ENCODE data around the gene KRT76.

Gene KRT76

DNA sequence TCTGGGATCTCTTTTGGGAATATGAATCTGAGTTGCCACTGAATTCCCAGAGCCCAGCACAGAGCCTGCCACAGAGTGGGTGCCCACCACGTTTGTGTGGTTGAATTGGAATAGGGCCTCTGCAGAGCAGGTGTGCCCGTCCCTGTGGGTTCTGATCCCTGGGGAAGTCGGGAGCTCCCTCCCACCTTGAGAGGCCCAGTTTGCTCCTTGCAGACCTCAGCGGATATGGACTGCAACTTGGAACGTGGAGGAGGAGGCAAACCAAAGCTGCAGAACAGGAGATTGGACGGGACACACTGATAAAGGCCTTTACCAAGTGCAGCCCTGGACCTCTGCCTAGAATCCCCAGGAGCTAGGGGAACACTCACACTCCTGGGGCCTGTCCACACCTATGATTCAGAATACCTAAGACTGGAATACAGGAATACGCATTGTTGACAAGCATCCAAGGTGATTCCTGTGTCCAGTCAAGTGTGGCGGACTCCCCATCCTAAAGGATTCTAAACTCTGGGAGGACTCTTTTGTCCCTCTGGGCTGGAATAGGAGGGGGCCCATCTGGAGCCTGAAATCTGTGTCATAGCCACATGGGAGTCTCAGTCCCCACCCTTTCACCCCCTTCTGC, 2.4 kb downstream of the KRT76 start:
- H3K36me3 ChIP-seq (ENCODE audit: control insufficient read depth, insufficient read depth, low read length): no peaks in the 10 kb centered on the region
- H3K27ac ChIP-seq (ENCODE audit: low read depth, low read length, severe bottlenecking): no peak overlapping the region
- WGBS, 2 experiments (ENCODE audit: insufficient coverage in 2 of 2): 76 to 82% methylated on average over 8 of the region's 8 CpGs
- H3K4me1 ChIP-seq (ENCODE audit: control insufficient read depth, insufficient read depth, low read length, poor library complexity, severe bottlenecking): no peaks in the 10 kb centered on the region
- no peak overlapping the region for H3K4me3 ChIP-seq (ENCODE audit: extremely low read depth, insufficient read depth, low read length, poor library complexity, severe bottlenecking)
- H3K9me3 ChIP-seq (ENCODE audit: control insufficient read depth, low read length): no peaks in the 10 kb centered on the region

DNA sequence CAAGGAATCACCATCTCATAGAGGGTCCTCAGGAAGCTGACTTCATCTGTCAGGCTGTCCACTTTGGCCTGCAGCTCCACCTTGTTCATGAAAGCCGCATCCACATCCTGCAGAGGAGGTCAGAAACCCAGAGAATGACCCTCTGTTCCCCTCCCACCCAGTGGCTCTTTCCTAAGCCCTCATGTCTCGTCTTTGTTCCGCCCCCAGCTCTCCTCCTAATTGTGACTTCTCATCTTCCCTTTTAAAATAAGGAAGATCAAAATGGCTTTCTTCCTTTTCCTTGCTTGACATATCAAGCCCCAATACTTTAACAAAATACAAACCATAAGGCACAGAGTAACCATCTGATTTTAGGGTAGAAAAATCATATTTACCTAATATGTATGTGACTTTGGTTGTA, 4.4 kb downstream of the KRT76 start:
- peaks cover 5% of the 10 kb centered on the region for H3K4me1 ChIP-seq (ENCODE audit: control insufficient read depth, insufficient read depth, low read length, poor library complexity, severe bottlenecking)
- no peaks in the 10 kb centered on the region for H3K36me3 ChIP-seq (ENCODE audit: control insufficient read depth, insufficient read depth, low read length)
- no peak overlapping the region for H3K27ac ChIP-seq (ENCODE audit: low read depth, low read length, severe bottlenecking)
- H3K9me3 ChIP-seq (ENCODE audit: control insufficient read depth, low read length): no peaks in the 10 kb centered on the region
- no peak overlapping the region for H3K4me3 ChIP-seq (ENCODE audit: extremely low read depth, insufficient read depth, low read length, poor library complexity, severe bottlenecking)
- 50 to 90% methylated on average over 2 to 3 of the region's 3 CpGs for WGBS, 2 experiments (ENCODE audit: insufficient coverage in 2 of 2)

DNA sequence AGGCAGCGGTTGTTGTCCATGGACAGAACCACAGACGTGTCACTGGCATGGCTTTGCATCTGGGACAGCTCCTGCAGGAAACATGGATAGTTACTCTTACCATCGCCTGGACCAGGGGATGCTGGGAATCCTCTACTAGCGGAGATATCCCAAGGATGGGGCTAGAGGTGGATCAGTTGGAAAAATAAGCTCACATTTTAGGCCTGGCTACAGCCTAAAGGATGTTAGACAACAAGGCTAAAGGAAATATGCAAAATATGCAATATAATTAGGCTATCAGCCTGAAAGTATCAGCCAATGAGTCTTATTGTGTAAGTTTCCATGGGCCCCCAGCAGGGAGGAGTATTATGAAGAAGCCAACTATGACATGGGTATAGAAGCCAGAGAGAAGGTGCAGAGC, 5.0 kb downstream of the KRT76 start:
- H3K4me3 ChIP-seq (ENCODE audit: extremely low read depth, insufficient read depth, low read length, poor library complexity, severe bottlenecking): no peak overlapping the region

DNA sequence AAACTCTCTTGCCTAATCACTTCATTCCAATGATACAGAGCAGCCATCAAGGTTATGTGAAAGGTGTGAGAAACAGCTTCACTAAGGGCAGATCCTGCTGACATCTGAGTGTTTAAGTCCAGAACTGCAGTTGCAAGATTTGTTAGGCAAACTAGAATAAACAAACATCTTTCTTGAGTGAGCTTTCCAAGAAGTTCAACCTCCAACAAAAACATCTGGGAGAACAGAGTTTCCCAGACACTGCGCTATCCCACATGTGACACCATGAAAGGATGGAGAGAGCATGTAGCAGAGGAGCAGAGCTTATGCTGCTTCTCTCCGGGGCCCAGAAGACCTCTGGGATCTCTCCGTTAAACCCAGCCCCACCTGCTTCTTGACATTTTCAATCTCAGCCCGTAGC, 5.6 kb downstream of the KRT76 start:
- no peaks in the 10 kb centered on the region for H3K36me3 ChIP-seq (ENCODE audit: control insufficient read depth, insufficient read depth, low read length)
- 74 to 82% methylated on average over 3 to 4 of the region's 4 CpGs for WGBS, 2 experiments (ENCODE audit: insufficient coverage in 2 of 2)
- H3K4me3 ChIP-seq (ENCODE audit: extremely low read depth, insufficient read depth, low read length, poor library complexity, severe bottlenecking): no peak overlapping the region
- peaks cover 5% of the 10 kb centered on the region for H3K4me1 ChIP-seq (ENCODE audit: control insufficient read depth, insufficient read depth, low read length, poor library complexity, severe bottlenecking)
- H3K27ac ChIP-seq (ENCODE audit: low read depth, low read length, severe bottlenecking): no peak overlapping the region
- no peaks in the 10 kb centered on the region for H3K9me3 ChIP-seq (ENCODE audit: control insufficient read depth, low read length)

More for the DNA sequence above, 5.0 kb downstream of the KRT76 start:
- Histone ChIP-seq H3K4me1 (ENCODE audit: control insufficient read depth, insufficient read depth, low read length, poor library complexity, severe bottlenecking) (peaks cover 5% of the 10 kb centered on the region), H3K27ac (ENCODE audit: low read depth, low read length, severe bottlenecking) (no peak overlapping the region), H3K36me3 (ENCODE audit: control insufficient read depth, insufficient read depth, low read length) (no peaks in the 10 kb centered on the region), H3K9me3 (ENCODE audit: control insufficient read depth, low read length) (no peaks in the 10 kb centered on the region)
- WGBS, 2 experiments (ENCODE audit: insufficient coverage in 2 of 2): 91 to 95% methylated on average over 4 of the region's 4 CpGs

DNA sequence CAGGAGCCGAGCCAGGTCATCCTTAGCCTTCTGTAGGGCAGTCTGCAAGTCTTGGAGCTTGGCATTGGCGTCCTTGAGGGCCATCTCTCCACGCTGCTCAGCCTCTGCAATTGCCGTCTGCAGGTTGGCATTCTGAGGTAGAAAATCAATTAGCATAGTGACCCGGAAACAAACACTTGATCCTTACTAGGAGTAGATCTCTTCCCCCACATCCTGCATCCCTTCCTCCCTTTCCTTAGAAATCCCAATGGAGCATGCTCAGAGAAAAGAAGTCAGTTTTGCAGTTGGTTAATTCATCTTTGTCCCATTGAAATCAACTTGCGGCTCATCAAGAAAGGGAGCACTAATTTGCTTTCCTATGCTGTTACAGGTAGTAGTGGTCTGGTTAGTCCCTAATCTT, 6.1 kb downstream of the KRT76 start:
- Histone ChIP-seq H3K27ac (ENCODE audit: low read depth, low read length, severe bottlenecking) (no peak overlapping the region), H3K4me1 (ENCODE audit: control insufficient read depth, insufficient read depth, low read length, poor library complexity, severe bottlenecking) (peaks cover 5% of the 10 kb centered on the region), H3K4me3 (ENCODE audit: extremely low read depth, insufficient read depth, low read length, poor library complexity, severe bottlenecking) (no peak overlapping the region), H3K36me3 (ENCODE audit: control insufficient read depth, insufficient read depth, low read length) (no peaks in the 10 kb centered on the region), H3K9me3 (ENCODE audit: control insufficient read depth, low read length) (no peaks in the 10 kb centered on the region)
- WGBS, 2 experiments (ENCODE audit: insufficient coverage in 2 of 2): 86 to 100% methylated on average over 2 to 6 of the region's 6 CpGs

DNA sequence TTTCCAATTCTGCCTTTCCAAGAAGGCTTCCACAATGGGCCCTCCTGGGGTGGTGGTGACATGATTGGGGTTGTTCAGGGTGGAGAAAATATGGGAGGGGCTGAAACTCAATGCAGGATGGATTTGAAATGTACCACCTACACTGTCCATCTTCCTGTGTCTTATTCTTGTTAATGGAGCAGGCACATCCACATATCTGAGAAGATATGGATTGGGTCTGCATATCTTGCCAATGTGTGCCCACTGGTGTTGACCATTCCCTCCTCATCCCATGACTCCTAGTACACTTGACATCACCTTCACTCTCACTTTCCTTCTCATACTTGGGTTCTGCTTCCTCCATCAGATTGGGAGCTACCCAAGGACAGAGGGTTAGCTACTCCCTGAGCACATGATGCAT, 7.2 kb downstream of the KRT76 start:
- Histone ChIP-seq H3K36me3 (ENCODE audit: control insufficient read depth, insufficient read depth, low read length) (no peaks in the 10 kb centered on the region), H3K4me3 (ENCODE audit: extremely low read depth, insufficient read depth, low read length, poor library complexity, severe bottlenecking) (no peak overlapping the region), H3K27ac (ENCODE audit: low read depth, low read length, severe bottlenecking) (no peak overlapping the region), H3K9me3 (ENCODE audit: control insufficient read depth, low read length) (no peaks in the 10 kb centered on the region), H3K4me1 (ENCODE audit: control insufficient read depth, insufficient read depth, low read length, poor library complexity, severe bottlenecking) (peaks cover 5% of the 10 kb centered on the region)

DNA sequence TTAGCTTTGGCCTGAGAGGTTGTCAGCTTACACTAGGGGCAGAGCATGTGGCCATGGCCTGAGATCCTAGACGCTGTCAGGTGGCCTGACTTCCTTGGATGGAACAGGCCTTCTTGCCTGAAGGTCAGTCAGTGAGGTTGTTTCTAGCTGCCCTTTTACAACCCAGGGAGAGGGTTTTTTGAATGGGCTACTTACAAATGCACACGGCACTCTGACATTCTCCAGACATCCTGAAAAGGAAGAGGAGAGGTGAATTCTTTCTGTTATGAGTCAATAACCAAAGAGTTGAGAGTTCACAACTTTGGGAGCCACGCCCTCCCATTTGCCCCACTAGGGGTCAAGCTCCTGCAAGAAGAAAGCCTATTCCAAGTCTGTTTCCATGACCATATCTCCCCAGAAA, 7.8 kb downstream of the KRT76 start:
- Histone ChIP-seq H3K36me3 (ENCODE audit: control insufficient read depth, insufficient read depth, low read length) (no peaks in the 10 kb centered on the region), H3K4me1 (ENCODE audit: control insufficient read depth, insufficient read depth, low read length, poor library complexity, severe bottlenecking) (peaks cover 5% of the 10 kb centered on the region), H3K9me3 (ENCODE audit: control insufficient read depth, low read length) (no peaks in the 10 kb centered on the region), H3K4me3 (ENCODE audit: extremely low read depth, insufficient read depth, low read length, poor library complexity, severe bottlenecking) (no peak overlapping the region), H3K27ac (ENCODE audit: low read depth, low read length, severe bottlenecking) (no peak overlapping the region)
- 71 to 93% methylated on average over 1 to 2 of the region's 3 CpGs for WGBS, 2 experiments (ENCODE audit: insufficient coverage in 2 of 2)

DNA sequence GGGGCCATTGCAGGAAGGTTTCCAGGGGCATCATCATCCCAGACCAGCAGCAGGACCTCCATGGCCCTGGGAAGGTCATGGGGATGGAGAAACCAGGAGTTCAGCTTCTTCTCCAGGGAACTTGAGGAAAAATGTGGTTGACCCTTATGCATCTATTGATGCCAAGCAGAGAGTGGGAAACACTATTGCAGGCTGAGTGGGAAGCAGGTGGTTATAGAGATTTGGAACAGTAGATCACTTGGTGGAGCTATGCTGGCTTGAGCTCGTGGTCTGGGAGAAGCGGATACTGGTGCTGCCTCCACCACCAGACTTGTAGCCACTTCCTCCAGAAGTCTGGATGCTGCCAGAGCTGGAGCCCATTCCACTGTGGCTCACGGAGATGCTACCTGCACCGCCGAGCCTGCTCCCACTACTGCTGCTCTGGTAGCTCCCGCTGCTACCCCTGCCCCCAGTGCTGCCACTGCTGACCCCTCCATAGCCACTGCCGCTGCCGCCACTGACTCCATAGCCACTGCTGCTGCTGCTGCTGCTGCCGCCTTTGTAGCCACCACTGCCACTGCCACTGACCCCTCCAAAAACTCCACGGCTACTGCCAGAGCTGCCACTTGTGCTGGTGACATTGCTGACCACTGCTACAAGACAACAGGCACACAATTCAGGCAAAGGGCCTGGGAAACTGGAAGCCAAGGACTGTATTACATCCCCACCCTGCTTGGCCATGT, 8.5 kb downstream of the KRT76 start:
- WGBS, 2 experiments (ENCODE audit: insufficient coverage in 2 of 2): 90 to 91% methylated on average over 10 of the region's 10 CpGs
- no peak overlapping the region for H3K4me3 ChIP-seq (ENCODE audit: extremely low read depth, insufficient read depth, low read length, poor library complexity, severe bottlenecking)

DNA sequence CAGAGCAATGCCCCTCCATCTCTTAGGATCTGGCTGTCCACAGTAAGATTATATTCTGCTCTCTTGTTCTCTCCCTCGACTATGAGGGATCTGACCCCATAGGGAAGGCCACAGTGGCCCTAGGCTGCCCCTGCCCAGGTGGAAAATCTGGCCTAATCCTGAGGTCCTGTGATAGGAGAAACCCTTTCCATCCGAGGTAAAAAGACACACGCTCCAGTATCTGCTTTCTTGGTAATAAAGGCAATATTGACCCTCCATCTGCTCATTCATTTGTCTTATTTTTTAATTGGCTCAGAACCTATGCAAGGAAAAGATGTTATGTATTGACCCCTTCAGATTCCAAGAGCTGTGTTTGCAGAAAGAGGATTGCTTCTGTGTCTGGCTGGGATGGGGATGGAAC, 9.7 kb downstream of the KRT76 start:
- no peak overlapping the region for H3K27ac ChIP-seq (ENCODE audit: low read depth, low read length, severe bottlenecking)
- H3K4me1 ChIP-seq (ENCODE audit: control insufficient read depth, insufficient read depth, low read length, poor library complexity, severe bottlenecking): peaks cover 5% of the 10 kb centered on the region
- peaks cover under 1% of the 10 kb centered on the region for H3K9me3 ChIP-seq (ENCODE audit: control insufficient read depth, low read length)
- H3K36me3 ChIP-seq (ENCODE audit: control insufficient read depth, insufficient read depth, low read length): no peaks in the 10 kb centered on the region
- H3K4me3 ChIP-seq (ENCODE audit: extremely low read depth, insufficient read depth, low read length, poor library complexity, severe bottlenecking): no peak overlapping the region
- 60 to 76% methylated on average over 1 to 2 of the region's 3 CpGs for WGBS, 2 experiments (ENCODE audit: insufficient coverage in 2 of 2)

More for the DNA sequence above, 8.5 kb downstream of the KRT76 start:
- Histone ChIP-seq H3K36me3 (ENCODE audit: control insufficient read depth, insufficient read depth, low read length) (no peaks in the 10 kb centered on the region), H3K4me1 (ENCODE audit: control insufficient read depth, insufficient read depth, low read length, poor library complexity, severe bottlenecking) (peaks cover 5% of the 10 kb centered on the region), H3K9me3 (ENCODE audit: control insufficient read depth, low read length) (no peaks in the 10 kb centered on the region), H3K27ac (ENCODE audit: low read depth, low read length, severe bottlenecking) (no peak overlapping the region)

DNA sequence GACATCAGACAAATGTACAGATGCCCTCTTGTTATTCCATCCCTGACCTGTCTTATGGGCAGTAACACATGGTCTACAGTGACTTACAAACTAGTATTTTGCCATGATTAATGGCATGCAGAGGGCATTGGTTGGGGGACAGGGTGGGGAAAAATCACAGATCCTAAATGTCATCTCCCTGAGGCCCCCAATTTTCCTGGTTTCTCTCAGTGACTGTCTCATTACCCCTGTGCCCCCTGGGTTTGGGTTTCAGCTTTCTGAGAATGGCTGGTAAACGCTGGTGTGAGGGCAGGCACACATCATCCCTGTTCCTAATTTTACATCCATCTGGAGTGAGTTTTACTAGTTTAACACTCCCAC, 10.1 kb downstream of the KRT76 start:
- Histone ChIP-seq H3K9me3 (ENCODE audit: control insufficient read depth, low read length) (peaks cover 5% of the 10 kb centered on the region), H3K36me3 (ENCODE audit: control insufficient read depth, insufficient read depth, low read length) (no peaks in the 10 kb centered on the region), H3K4me3 (ENCODE audit: extremely low read depth, insufficient read depth, low read length, poor library complexity, severe bottlenecking) (no peak overlapping the region), H3K4me1 (ENCODE audit: control insufficient read depth, insufficient read depth, low read length, poor library complexity, severe bottlenecking) (peaks cover 5% of the 10 kb centered on the region), H3K27ac (ENCODE audit: low read depth, low read length, severe bottlenecking) (no peak overlapping the region)
- no CpG with 5 or more reads among the region's 1 CpG for WGBS, 2 experiments (ENCODE audit: insufficient coverage in 2 of 2)

DNA sequence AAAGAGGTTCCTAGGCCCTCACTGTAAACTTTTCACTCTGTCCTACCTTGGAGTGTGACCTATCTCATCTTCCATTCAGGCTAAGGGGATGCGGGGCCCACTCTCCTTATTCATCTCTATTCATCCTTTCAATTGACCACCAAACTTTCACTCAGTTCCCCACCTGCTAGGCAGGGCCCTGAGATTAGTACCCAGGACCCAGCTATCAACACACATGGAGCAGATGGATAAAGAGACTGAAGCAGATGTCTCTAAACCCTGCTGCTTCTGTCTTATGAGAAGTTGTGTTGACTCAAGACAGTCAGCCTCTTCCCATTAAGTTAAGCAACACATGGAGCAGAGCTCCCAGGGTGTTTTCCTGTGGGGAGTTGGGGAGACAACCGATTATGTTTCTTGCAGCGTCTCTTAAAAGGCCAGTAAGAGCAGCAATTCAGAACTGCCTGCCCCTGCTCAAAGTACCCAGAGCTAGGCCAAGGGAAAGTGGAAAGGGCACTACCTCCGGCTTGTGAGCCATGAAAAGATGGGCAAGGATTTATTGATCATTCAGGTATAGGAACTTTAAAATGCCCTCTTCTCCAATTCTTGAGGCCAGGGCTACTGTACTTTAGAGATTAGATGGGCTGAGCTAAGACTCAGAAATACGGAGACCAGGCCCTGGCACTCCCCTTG, 10.7 kb downstream of the KRT76 start:
- 78 to 86% methylated on average over 4 to 5 of the region's 5 CpGs for WGBS, 2 experiments (ENCODE audit: insufficient coverage in 2 of 2)
- H3K36me3 ChIP-seq (ENCODE audit: control insufficient read depth, insufficient read depth, low read length): no peaks in the 10 kb centered on the region
- H3K4me1 ChIP-seq (ENCODE audit: control insufficient read depth, insufficient read depth, low read length, poor library complexity, severe bottlenecking): peaks cover 5% of the 10 kb centered on the region
- peaks cover 7% of the 10 kb centered on the region for H3K9me3 ChIP-seq (ENCODE audit: control insufficient read depth, low read length)
- no peak overlapping the region for H3K4me3 ChIP-seq (ENCODE audit: extremely low read depth, insufficient read depth, low read length, poor library complexity, severe bottlenecking)
- no peak overlapping the region for H3K27ac ChIP-seq (ENCODE audit: low read depth, low read length, severe bottlenecking)

All from mesodermal cell (in vitro differentiated cells).